Stimulated activated CD8-positive, alpha-beta memory T cell treated with anti-CD3 and anti-CD28 coated beads, Interleukin-4, amount 100 ng/mL, for 4 hours (primary cell): Measurements from ENCODE around the gene COL6A2.
"Not testable (repeated sequence)": the region's sequence is repeated elsewhere in the genome, so short reads cannot be mapped to it uniquely, and the experiment has no call there.

Source experiments
- DNase-seq, 2 donors: peaks; one replicate each; pipeline ENCODE4 v3.0.0-alpha.2; 2020; ENCODE audit warnings: low read depth in 2 of 2, low spot score in 1 of 2

The COL6A2 gene

GRCh38 chr21:46078978-46079351, 18.9 kb upstream of the COL6A2 start:
- no peak for DNase-seq

- no peak for DNase-seq
These were observed 18.4 kb upstream of the COL6A2 start for GRCh38 chr21:46079352-46080170.

GRCh38 chr21:46080171-46081021, 17.5 kb upstream of the COL6A2 start:
- no peak for DNase-seq

- no peak for DNase-seq
These were observed 16.7 kb upstream of the COL6A2 start for GRCh38 chr21:46081022-46081861.

- DNase-seq = no peak
These were observed 15.8 kb upstream of the COL6A2 start for GRCh38 chr21:46081862-46082712.

- DNase-seq = no peak
These were observed 15.3 kb upstream of the COL6A2 start for GRCh38 chr21:46082713-46082962.

GRCh38 chr21:46082963-46083790, 14.7 kb upstream of the COL6A2 start:
- DNase-seq = no peak

GRCh38 chr21:46083791-46084561, 13.9 kb upstream of the COL6A2 start:
- DNase-seq = no peak

- DNase-seq = no peak
These were observed 13.2 kb upstream of the COL6A2 start for GRCh38 chr21:46084709-46085108.

GRCh38 chr21:46085259-46085658, 12.7 kb upstream of the COL6A2 start:
- DNase-seq = not testable (repeated sequence)

GRCh38 chr21:46087641-46088040, 10.3 kb upstream of the COL6A2 start:
- no peak for DNase-seq

GRCh38 chr21:46088189-46088588, 9.7 kb upstream of the COL6A2 start:
- DNase-seq = no peak

GRCh38 chr21:46089285-46089684, 8.6 kb upstream of the COL6A2 start:
- no peak for DNase-seq

- DNase-seq = no peak
These were observed 6.8 kb upstream of the COL6A2 start for GRCh38 chr21:46091118-46091517.

- DNase-seq = no peak
These were observed 6.3 kb upstream of the COL6A2 start for GRCh38 chr21:46091631-46092025.

- DNase-seq = no peak
These were observed 5.7 kb upstream of the COL6A2 start for GRCh38 chr21:46092026-46092764.

- no peak for DNase-seq
These were observed 4.9 kb upstream of the COL6A2 start for GRCh38 chr21:46092811-46093667.
